Large intestine (tissue), 12 donors: ENCODE measurements around the gene MBOAT7. TPM values are rescaled to one million over a fixed set of nuclear protein-coding genes. Genes with fewer than 3 reads are reported as not detected.
"Not testable (repeated sequence)": the region's sequence is repeated elsewhere in the genome, so short reads cannot be mapped to it uniquely, and the experiment has no call there.

ENCODE experiments used
- DNase-seq, 2 donors: peaks; one replicate each; pipeline versions ENCODE4 v3.0.0 to v3.0.0-alpha.2; 2013
- H3K27ac ChIP-seq: one replicate; pipeline ENCODE4 v1.5.1; 2013; ENCODE audit warnings: low read length
- H3K27me3 ChIP-seq: 2 replicates; pipeline ENCODE4 v1.6.1; 2013; ENCODE audit warnings: low read length; ENCODE audit not compliant: control insufficient read depth, insufficient read depth
- H3K36me3 ChIP-seq: 2 replicates; pipeline ENCODE4 v1.6.1; 2013; ENCODE audit warnings: low read length; ENCODE audit not compliant: control insufficient read depth, insufficient read depth
- H3K4me1 ChIP-seq: one replicate; pipeline ENCODE4 v1.6.1; 2013; ENCODE audit warnings: low read length; ENCODE audit not compliant: control insufficient read depth, insufficient read depth
- H3K4me3 ChIP-seq: one replicate; pipeline ENCODE4 v1.5.1; 2013; ENCODE audit warnings: low read length
- H3K9me3 ChIP-seq: one replicate; pipeline ENCODE4 v1.6.1; 2013; ENCODE audit warnings: mild to moderate bottlenecking, low read depth, low read length, moderate library complexity; ENCODE audit not compliant: control insufficient read depth
- WGBS: methylation state at CpG from one replicate; pipeline ENCODE4 v1.1.5; 2013; ENCODE audit warnings: low lambda C conversion rate; ENCODE audit not compliant: insufficient coverage; 5-methylcytosine and 5-hydroxymethylcytosine counted together
- long read RNA-seq, 11 donors: transcript quantifications; one replicate each; lab custom pipeline, GENCODE V29; 2026
- polyA plus RNA-seq: library from polyadenylated mRNA; unstranded; fragments of 120-200 nt; gene quantifications from one replicate; pipeline ENCODE4 v1.2.1, GENCODE V29; 2013

The MBOAT7 gene
- polyA plus RNA-seq: 97.9 TPM
- long read RNA-seq, donor 1, transcript MBOAT7-201 (8 exons, 2,529 nt): major isoform, 15 of 2,295 reads
- long read RNA-seq, donor 1, partial matches to known transcripts: 1,187 of 2,295 reads
- long read RNA-seq, donor 1, other reads (novel, unspliced or antisense): 1,091 of 2,295 reads
- long read RNA-seq, donor 2, transcript MBOAT7-201 (8 exons, 2,529 nt): major isoform, 23 of 6,076 reads
- long read RNA-seq, donor 2, transcript MBOAT7-211 (4 exons, 564 nt): minor isoform, 7 of 6,076 reads
- long read RNA-seq, donor 2, partial matches to known transcripts: 3,241 of 6,076 reads
- long read RNA-seq, donor 2, other reads (novel, unspliced or antisense): 2,797 of 6,076 reads
- long read RNA-seq, donor 3, transcript MBOAT7-201 (8 exons, 2,529 nt): major isoform, 24 of 57 reads
- long read RNA-seq, donor 3, partial matches to known transcripts: 19 of 57 reads
- long read RNA-seq, donor 3, other reads (novel, unspliced or antisense): 5 of 57 reads
- long read RNA-seq, donor 4, partial matches to known transcripts: 0 of 5 reads
- long read RNA-seq, donor 4, other reads (novel, unspliced or antisense): 0 of 5 reads
- long read RNA-seq, donor 5, transcript MBOAT7-201 (8 exons, 2,529 nt): major isoform, 13 of 1,911 reads
- long read RNA-seq, donor 5, partial matches to known transcripts: 889 of 1,911 reads
- long read RNA-seq, donor 5, other reads (novel, unspliced or antisense): 1,008 of 1,911 reads
- long read RNA-seq, donor 6, transcript MBOAT7-212 (2 exons, 3,039 nt): minor isoform, 6 of 5,367 reads
- long read RNA-seq, donor 6, transcript MBOAT7-201 (8 exons, 2,529 nt): major isoform, 13 of 5,367 reads
- long read RNA-seq, donor 6, partial matches to known transcripts: 3,228 of 5,367 reads
- long read RNA-seq, donor 6, other reads (novel, unspliced or antisense): 2,116 of 5,367 reads
- long read RNA-seq, donor 7, transcript MBOAT7-201 (8 exons, 2,529 nt): major isoform, 7 of 71 reads
- long read RNA-seq, donor 7, partial matches to known transcripts: 59 of 71 reads
- long read RNA-seq, donor 7, other reads (novel, unspliced or antisense): 0 of 71 reads
- long read RNA-seq, donor 8, transcript MBOAT7-211 (4 exons, 564 nt): minor isoform, 6 of 5,172 reads
- long read RNA-seq, donor 8, transcript MBOAT7-201 (8 exons, 2,529 nt): major isoform, 12 of 5,172 reads
- long read RNA-seq, donor 8, partial matches to known transcripts: 3,118 of 5,172 reads
- long read RNA-seq, donor 8, other reads (novel, unspliced or antisense): 2,030 of 5,172 reads
- long read RNA-seq, donor 9, transcript MBOAT7-201 (8 exons, 2,529 nt): major isoform, 8 of 24 reads
- long read RNA-seq, donor 9, partial matches to known transcripts: 9 of 24 reads
- long read RNA-seq, donor 9, other reads (novel, unspliced or antisense): 0 of 24 reads
- long read RNA-seq, donor 10, transcript MBOAT7-201 (8 exons, 2,529 nt): major isoform, 17 of 4,933 reads
- long read RNA-seq, donor 10, partial matches to known transcripts: 3,059 of 4,933 reads
- long read RNA-seq, donor 10, other reads (novel, unspliced or antisense): 1,848 of 4,933 reads
- long read RNA-seq, donor 11, transcript MBOAT7-201 (8 exons, 2,529 nt): major isoform, 12 of 79 reads
- long read RNA-seq, donor 11, partial matches to known transcripts: 52 of 79 reads
- long read RNA-seq, donor 11, other reads (novel, unspliced or antisense): 6 of 79 reads

GRCh38 chr19:54189145-54189734, at the start of gene MBOAT7:
Gene MBOAT7, minus strand, starts transcription at chr19:54189580. Its CDS starts 1,072 bp downstream, at chr19:54188508.
- WGBS: no CpG with 5 or more reads among the region's 64 CpGs
- H3K4me3 ChIP-seq: peak within 1 kb of the TSS; percentile 75
- H3K4me1 ChIP-seq: peaks cover 36% of the 10 kb centered on the region
- H3K27me3 ChIP-seq: no peaks in the 10 kb centered on the region
- H3K27ac ChIP-seq: peak within 1 kb of the TSS; percentile 98
- no peaks in the 10 kb centered on the region for H3K9me3 ChIP-seq
- DNase-seq: no peak
- H3K36me3 ChIP-seq: peaks cover 31% of the 10 kb centered on the region

GRCh38 chr19:54233941-54234340, 44.6 kb upstream of the MBOAT7 start:
- Histone ChIP-seq H3K9me3 (no peaks in the 10 kb centered on the region), H3K36me3 (no peaks in the 10 kb centered on the region), H3K4me1 (peaks cover 4% of the 10 kb centered on the region), H3K4me3 (no peak overlapping the region), H3K27me3 (peaks cover 4% of the 10 kb centered on the region), H3K27ac (no peak overlapping the region)
- WGBS: 100% methylated on average over 1 of the region's 5 CpGs
- DNase-seq: no peak

GRCh38 chr19:54231077-54231931, 41.9 kb upstream of the MBOAT7 start:
- peak; percentile 74 to 77 for DNase-seq
- Histone ChIP-seq H3K9me3 (no peaks in the 10 kb centered on the region), H3K27ac (no peak overlapping the region), H3K27me3 (peaks cover 4% of the 10 kb centered on the region), H3K4me3 (no peak overlapping the region), H3K4me1 (peaks cover 4% of the 10 kb centered on the region), H3K36me3 (no peaks in the 10 kb centered on the region)
- WGBS: 80% methylated on average over 2 of the region's 21 CpGs

- DNase-seq: no peak
- Histone ChIP-seq H3K9me3 (no peaks in the 10 kb centered on the region), H3K4me3 (no peak overlapping the region), H3K36me3 (no peaks in the 10 kb centered on the region), H3K4me1 (peaks cover 4% of the 10 kb centered on the region), H3K27me3 (peaks cover 4% of the 10 kb centered on the region), H3K27ac (no peak overlapping the region)
- no CpG with 5 or more reads among the region's 7 CpGs for WGBS
Measured at GRCh38 chr19:54230031-54230430, 40.7 kb upstream of the MBOAT7 start.

- no CpG with 5 or more reads among the region's 8 CpGs for WGBS
- DNase-seq: no peak
- Histone ChIP-seq H3K9me3 (no peaks in the 10 kb centered on the region), H3K27ac (no peak overlapping the region), H3K36me3 (no peaks in the 10 kb centered on the region), H3K27me3 (peaks cover 4% of the 10 kb centered on the region), H3K4me3 (no peak overlapping the region), H3K4me1 (peaks cover 4% of the 10 kb centered on the region)
Measured at GRCh38 chr19:54229146-54229545, 39.8 kb upstream of the MBOAT7 start.

- not testable (repeated sequence) for H3K36me3 ChIP-seq
- no CpG with 5 or more reads among the region's 10 CpGs for WGBS
Measured at GRCh38 chr19:54224619-54225018, 35.2 kb upstream of the MBOAT7 start.

GRCh38 chr19:54223937-54224281, 34.5 kb upstream of the MBOAT7 start:
- H3K4me3 ChIP-seq, H3K4me1 ChIP-seq, H3K36me3 ChIP-seq, H3K27me3 ChIP-seq, DNase-seq, H3K27ac ChIP-seq, H3K9me3 ChIP-seq: not testable (repeated sequence)
- no CpG with 5 or more reads among the region's 5 CpGs for WGBS

More at GRCh38 chr19:54224619-54225018, 35.2 kb upstream of the MBOAT7 start:
- not testable (repeated sequence) for DNase-seq, H3K27me3 ChIP-seq, H3K27ac ChIP-seq, H3K4me1 ChIP-seq, H3K4me3 ChIP-seq, H3K9me3 ChIP-seq

- not testable (repeated sequence) for H3K27me3 ChIP-seq, H3K36me3 ChIP-seq, H3K27ac ChIP-seq, H3K4me1 ChIP-seq, DNase-seq, H3K4me3 ChIP-seq, H3K9me3 ChIP-seq
- WGBS: 100% methylated on average over 1 of the region's 14 CpGs
Measured at GRCh38 chr19:54223277-54223936, 34.0 kb upstream of the MBOAT7 start.
